ENCODE data around the gene C1orf210.

Gene C1orf210

DNA sequence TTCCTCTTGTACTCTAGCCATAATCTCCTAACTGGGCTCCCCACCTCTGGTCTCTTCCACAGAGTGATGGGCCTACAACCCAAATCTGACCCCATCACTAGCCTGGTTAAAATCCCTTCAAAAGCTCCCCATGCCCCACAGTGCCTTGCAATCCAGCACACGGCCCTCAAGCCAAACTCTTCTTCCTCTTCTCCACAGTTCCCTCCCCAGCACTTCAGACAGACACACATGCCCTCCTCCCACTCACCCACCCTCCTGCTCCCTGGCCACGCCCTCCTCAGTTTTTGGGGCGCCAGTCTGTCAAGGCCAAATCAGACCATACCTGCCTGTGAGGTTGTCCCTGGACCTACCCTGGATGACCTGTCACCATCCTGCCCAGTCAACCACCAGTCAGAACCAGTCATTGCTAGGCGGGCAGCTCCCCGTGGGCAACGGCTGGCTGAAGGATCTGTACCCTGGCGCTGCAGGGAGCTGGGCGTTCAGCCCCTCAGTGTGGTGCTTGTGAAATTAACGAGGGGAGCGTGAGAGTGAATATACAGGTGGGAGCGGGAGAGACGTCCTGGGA is 753 bp downstream of the C1orf210 start:
- H3K36me3 ChIP-seq (ENCODE audit: control insufficient read depth in 2 of 2, insufficient read depth in 2 of 2, low read length in 2 of 2): peaks cover 6 to 9% of the 10 kb centered on the region in 2 donors
- H3K9me3 ChIP-seq (ENCODE audit: control insufficient read depth in 2 of 2, low read length in 2 of 2): no peaks in the 10 kb centered on the region
- no peaks in the 10 kb centered on the region for H3K27me3 ChIP-seq (ENCODE audit: control insufficient read depth in 2 of 2, insufficient read depth in 2 of 2, low read length in 2 of 2)
- peaks cover 11 to 26% of the 10 kb centered on the region in 2 donors for H3K4me1 ChIP-seq (ENCODE audit: control insufficient read depth in 2 of 2, insufficient read depth in 2 of 2, low read length in 2 of 2)
- peak overlapping the region; percentile 83 to 92 for H3K4me3 ChIP-seq (ENCODE audit: low read length in 2 of 2)
- H3K9ac ChIP-seq (ENCODE audit: low read depth in 1 of 2, low read length in 2 of 2): peak overlapping the region; percentile 92 to 98
- peak overlapping the region; percentile 92 to 98 for H3K27ac ChIP-seq (ENCODE audit: low read depth in 2 of 2, low read length in 2 of 2)

DNA sequence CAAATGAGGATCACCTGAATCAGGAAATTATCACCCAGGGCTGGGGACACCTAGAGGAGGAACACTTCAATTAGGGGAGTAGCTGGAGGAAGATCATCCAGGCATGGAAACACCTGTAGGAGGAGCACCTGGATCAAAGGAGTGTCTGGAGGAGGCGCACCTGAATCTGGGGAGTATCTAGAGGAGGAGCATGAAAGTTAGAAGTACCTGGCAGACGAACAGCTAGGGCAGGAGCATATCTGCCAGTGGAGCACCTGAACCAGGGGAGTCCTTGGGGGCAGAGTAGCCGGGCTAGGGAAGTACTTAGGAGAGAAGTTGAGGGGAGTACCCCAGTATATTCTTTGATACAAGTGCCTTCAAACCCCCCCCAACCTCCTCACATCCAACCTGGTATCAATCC is 1.3 kb downstream of the C1orf210 start:
- H3K9ac ChIP-seq (ENCODE audit: low read depth in 1 of 2, low read length in 2 of 2): peak overlapping the region; percentile 92 to 98
- no peaks in the 10 kb centered on the region for H3K9me3 ChIP-seq (ENCODE audit: control insufficient read depth in 2 of 2, low read length in 2 of 2)
- peaks cover 10 to 12% of the 10 kb centered on the region in 2 donors for H3K36me3 ChIP-seq (ENCODE audit: control insufficient read depth in 2 of 2, insufficient read depth in 2 of 2, low read length in 2 of 2)
- peaks cover 11 to 23% of the 10 kb centered on the region in 2 donors for H3K4me1 ChIP-seq (ENCODE audit: control insufficient read depth in 2 of 2, insufficient read depth in 2 of 2, low read length in 2 of 2)
- H3K27me3 ChIP-seq (ENCODE audit: control insufficient read depth in 2 of 2, insufficient read depth in 2 of 2, low read length in 2 of 2): no peaks in the 10 kb centered on the region
- peak overlapping the region; percentile 92 to 98 for H3K27ac ChIP-seq (ENCODE audit: low read depth in 2 of 2, low read length in 2 of 2)
- peak overlapping the region; percentile 83 to 92 for H3K4me3 ChIP-seq (ENCODE audit: low read length in 2 of 2)

DNA sequence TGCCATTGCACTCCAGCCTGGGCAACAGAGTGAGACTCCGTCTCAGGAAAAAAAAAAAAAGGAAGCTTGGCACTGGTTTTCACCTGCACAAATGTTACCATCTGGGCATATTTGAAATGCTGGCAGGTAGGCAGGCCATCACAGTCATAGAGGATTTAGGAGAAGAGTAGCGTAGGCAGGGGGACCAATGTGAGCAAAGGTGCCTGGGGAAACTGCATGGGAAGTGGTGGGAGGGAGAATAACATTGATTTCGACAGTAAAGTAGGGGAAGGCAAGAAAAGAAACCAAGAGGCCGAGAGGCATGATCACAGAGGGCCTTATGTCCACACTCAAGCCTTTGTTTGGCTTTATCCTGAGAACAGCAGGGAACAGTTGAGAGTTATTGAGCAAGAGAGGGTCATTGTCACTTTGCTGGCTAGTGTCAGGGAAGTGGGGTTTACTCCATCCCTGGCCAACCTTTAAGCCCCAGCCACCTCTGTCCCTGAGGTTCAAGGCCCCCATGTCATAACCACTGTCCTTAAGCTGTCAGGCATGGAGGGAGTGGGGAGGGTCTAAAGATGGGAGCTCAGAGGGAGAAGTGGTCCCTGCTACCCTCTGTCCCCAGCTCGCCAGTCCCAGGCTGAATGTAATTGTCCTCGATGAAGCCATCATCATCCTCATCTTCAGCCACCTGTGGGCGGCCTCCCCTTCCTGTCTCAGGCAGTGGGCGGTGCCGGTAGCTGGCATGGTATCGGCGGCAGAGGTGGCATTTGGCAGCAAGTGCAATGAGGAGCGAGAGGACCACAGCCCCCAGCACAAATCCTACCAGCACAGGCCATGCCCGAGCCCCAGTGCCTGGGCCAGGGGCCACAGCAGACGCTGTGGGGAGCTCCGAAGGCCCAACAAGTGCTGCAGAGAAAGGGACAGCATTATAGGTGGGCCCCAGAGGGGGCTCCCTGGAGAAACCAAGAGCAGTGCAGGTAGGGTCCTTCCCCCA is 2.9 kb downstream of the C1orf210 start:
- Histone ChIP-seq H3K4me3 (ENCODE audit: low read length in 2 of 2) (no peak overlapping the region), H3K27ac (ENCODE audit: low read depth in 2 of 2, low read length in 2 of 2) (no peak overlapping the region)

DNA sequence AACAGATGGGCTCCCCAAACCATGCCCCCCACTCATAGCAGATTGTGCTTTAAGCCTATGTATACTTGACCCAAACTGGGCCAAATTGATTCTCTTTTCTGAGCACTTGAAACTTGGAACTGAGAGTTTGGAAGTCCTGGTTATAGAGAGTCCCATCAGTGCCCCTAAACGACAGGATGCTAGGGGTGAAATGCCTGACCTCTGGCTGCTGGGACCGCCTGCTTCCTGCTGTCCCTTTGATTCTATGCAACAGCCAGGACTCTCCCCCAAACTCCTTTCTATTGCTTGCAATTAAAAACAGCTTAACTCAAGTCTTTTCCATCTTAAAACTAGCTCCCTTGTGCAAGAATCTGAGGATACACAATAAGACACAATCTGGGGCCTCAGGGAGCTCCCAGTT is 4.7 kb downstream of the C1orf210 start:
- Histone ChIP-seq H3K9me3 (ENCODE audit: control insufficient read depth in 2 of 2, low read length in 2 of 2) (no peaks in the 10 kb centered on the region), H3K4me3 (ENCODE audit: low read length in 2 of 2) (no peak overlapping the region), H3K4me1 (ENCODE audit: control insufficient read depth in 2 of 2, insufficient read depth in 2 of 2, low read length in 2 of 2) (peaks cover 5 to 21% of the 10 kb centered on the region in 2 donors), H3K27ac (ENCODE audit: low read depth in 2 of 2, low read length in 2 of 2) (no peak overlapping the region), H3K36me3 (ENCODE audit: control insufficient read depth in 2 of 2, insufficient read depth in 2 of 2, low read length in 2 of 2) (peaks cover 10 to 12% of the 10 kb centered on the region in 2 donors), H3K27me3 (ENCODE audit: control insufficient read depth in 2 of 2, insufficient read depth in 2 of 2, low read length in 2 of 2) (no peaks in the 10 kb centered on the region), H3K9ac (ENCODE audit: low read depth in 1 of 2, low read length in 2 of 2) (no peak overlapping the region)

More for the DNA sequence above, 2.9 kb downstream of the C1orf210 start:
- H3K27me3 ChIP-seq (ENCODE audit: control insufficient read depth in 2 of 2, insufficient read depth in 2 of 2, low read length in 2 of 2): no peaks in the 10 kb centered on the region
- peaks cover 10 to 12% of the 10 kb centered on the region in 2 donors for H3K36me3 ChIP-seq (ENCODE audit: control insufficient read depth in 2 of 2, insufficient read depth in 2 of 2, low read length in 2 of 2)
- H3K9ac ChIP-seq (ENCODE audit: low read depth in 1 of 2, low read length in 2 of 2): no peak overlapping the region
- H3K4me1 ChIP-seq (ENCODE audit: control insufficient read depth in 2 of 2, insufficient read depth in 2 of 2, low read length in 2 of 2): peaks cover 11 to 23% of the 10 kb centered on the region in 2 donors
- H3K9me3 ChIP-seq (ENCODE audit: control insufficient read depth in 2 of 2, low read length in 2 of 2): no peaks in the 10 kb centered on the region

DNA sequence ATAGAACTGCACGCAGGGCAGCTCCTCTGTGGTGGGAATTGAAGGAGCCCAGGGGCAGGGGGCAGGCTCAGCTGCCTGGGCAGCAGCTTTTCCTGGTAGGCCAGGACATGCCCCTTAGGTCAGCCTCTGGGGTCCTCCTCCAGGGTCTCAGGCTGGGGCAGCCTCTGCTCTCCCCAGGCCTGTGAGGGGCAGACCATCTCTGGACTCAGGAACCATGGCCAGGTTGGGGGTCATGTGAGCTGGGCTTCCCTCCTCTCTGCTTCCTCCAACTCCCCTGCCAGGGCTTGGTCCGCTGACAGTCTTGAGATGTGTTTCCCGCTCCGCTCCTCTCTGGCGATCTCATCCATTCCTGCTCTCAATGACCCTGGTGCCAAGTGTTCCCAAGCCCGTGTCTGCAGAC is 5.7 kb downstream of the C1orf210 start:
- H3K36me3 ChIP-seq (ENCODE audit: control insufficient read depth in 2 of 2, insufficient read depth in 2 of 2, low read length in 2 of 2): peaks cover 10 to 12% of the 10 kb centered on the region in 2 donors
- H3K27me3 ChIP-seq (ENCODE audit: control insufficient read depth in 2 of 2, insufficient read depth in 2 of 2, low read length in 2 of 2): no peaks in the 10 kb centered on the region
- no peak overlapping the region for H3K9ac ChIP-seq (ENCODE audit: low read depth in 1 of 2, low read length in 2 of 2)
- H3K4me3 ChIP-seq (ENCODE audit: low read length in 2 of 2): no peak overlapping the region
- H3K27ac ChIP-seq (ENCODE audit: low read depth in 2 of 2, low read length in 2 of 2): no peak overlapping the region
- no peaks in the 10 kb centered on the region for H3K9me3 ChIP-seq (ENCODE audit: control insufficient read depth in 2 of 2, low read length in 2 of 2)
- H3K4me1 ChIP-seq (ENCODE audit: control insufficient read depth in 2 of 2, insufficient read depth in 2 of 2, low read length in 2 of 2): peaks cover 5 to 25% of the 10 kb centered on the region in 2 donors

DNA sequence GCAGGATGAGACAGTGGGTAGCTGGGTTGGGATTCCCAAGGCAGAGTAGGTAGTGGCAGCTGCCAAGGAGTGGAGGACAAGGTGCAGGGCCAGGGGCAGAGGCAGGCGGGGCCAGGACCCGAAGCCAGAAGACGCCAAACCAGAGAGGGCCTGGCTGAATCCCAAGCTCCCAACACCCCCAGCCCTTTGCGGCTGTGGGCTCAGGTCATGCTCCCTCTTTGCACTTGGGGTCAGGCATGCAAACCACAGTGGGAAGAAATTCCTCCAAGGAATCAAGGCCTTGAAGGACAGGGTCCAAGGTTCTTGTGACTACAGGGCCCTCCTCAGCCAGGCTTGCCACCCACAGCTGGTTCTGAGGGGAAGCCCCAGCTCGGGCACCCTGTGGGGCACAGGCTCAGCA is 6.2 kb downstream of the C1orf210 start:
- Histone ChIP-seq H3K27ac (ENCODE audit: low read depth in 2 of 2, low read length in 2 of 2) (no peak overlapping the region), H3K4me1 (ENCODE audit: control insufficient read depth in 2 of 2, insufficient read depth in 2 of 2, low read length in 2 of 2) (peaks cover 9 to 25% of the 10 kb centered on the region in 2 donors)

DNA sequence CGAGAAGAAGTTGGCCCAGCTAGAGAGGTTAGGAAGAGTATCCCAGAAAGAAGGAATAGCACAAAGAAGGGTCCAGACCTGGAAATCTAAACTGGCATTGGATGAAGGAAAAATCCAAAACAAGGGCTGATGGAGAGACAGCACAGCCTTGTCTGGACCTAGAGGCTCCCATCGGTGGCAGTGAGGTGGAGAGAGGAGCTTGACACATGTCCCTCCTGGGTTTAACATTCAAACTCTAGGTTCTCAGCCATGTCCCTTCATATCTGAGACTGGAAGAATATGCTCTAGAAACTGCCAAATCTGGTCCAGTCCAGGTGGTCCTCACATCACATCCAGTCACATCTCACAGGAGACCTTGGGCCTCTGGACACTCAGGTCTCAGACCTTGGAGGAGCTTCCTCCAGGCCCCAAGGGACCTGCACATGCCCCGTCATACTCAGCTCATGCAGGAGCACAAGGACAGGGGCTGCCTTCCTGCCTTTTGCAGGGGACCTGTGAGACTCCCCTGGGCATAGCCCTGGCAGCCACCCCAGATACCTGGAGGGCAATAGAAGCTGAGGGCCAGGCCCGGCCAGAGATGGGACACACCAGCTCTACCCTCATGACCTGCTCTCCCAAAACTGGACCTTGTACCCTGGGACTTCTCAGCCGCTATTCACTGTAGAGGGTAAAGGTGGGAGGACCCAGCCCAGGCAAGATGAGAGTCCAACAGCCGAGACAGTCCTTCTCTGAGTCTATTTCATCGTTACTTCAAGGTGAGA is 8.1 kb downstream of the C1orf210 start:
- H3K27me3 ChIP-seq (ENCODE audit: control insufficient read depth in 2 of 2, insufficient read depth in 2 of 2, low read length in 2 of 2): no peaks in the 10 kb centered on the region
- H3K4me1 ChIP-seq (ENCODE audit: control insufficient read depth in 2 of 2, insufficient read depth in 2 of 2, low read length in 2 of 2): peaks cover 6 to 21% of the 10 kb centered on the region in 2 donors
- peaks cover 8 to 10% of the 10 kb centered on the region in 2 donors for H3K36me3 ChIP-seq (ENCODE audit: control insufficient read depth in 2 of 2, insufficient read depth in 2 of 2, low read length in 2 of 2)
- H3K4me3 ChIP-seq (ENCODE audit: low read length in 2 of 2): no peak overlapping the region
- H3K9ac ChIP-seq (ENCODE audit: low read depth in 1 of 2, low read length in 2 of 2): no peak overlapping the region
- no peak overlapping the region for H3K27ac ChIP-seq (ENCODE audit: low read depth in 2 of 2, low read length in 2 of 2)
- no peaks in the 10 kb centered on the region for H3K9me3 ChIP-seq (ENCODE audit: control insufficient read depth in 2 of 2, low read length in 2 of 2)

More for the DNA sequence above, 6.2 kb downstream of the C1orf210 start:
- peaks cover 10 to 12% of the 10 kb centered on the region in 2 donors for H3K36me3 ChIP-seq (ENCODE audit: control insufficient read depth in 2 of 2, insufficient read depth in 2 of 2, low read length in 2 of 2)
- no peaks in the 10 kb centered on the region for H3K9me3 ChIP-seq (ENCODE audit: control insufficient read depth in 2 of 2, low read length in 2 of 2)
- no peaks in the 10 kb centered on the region for H3K27me3 ChIP-seq (ENCODE audit: control insufficient read depth in 2 of 2, insufficient read depth in 2 of 2, low read length in 2 of 2)
- no peak overlapping the region for H3K9ac ChIP-seq (ENCODE audit: low read depth in 1 of 2, low read length in 2 of 2)
- no peak overlapping the region for H3K4me3 ChIP-seq (ENCODE audit: low read length in 2 of 2)

DNA sequence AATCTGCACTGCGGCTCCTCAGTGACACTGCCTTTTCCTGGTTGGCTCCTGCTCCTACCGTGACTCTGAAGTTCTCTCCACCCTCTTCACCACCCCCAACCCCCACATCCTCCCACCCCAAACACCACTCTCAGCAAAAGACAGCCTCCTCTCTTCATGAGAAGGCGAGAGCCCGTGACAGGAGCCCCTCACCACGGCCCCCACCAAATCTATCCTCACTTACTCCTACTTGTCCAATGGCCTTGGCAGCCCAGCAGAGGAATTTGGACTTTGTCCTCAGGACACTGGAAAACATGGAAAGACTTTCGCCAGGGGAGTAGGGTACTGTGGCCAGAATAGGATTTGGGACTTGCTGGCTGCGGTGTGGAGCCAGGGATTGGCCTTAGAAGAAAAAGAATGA is 8.7 kb downstream of the C1orf210 start:
- H3K27ac ChIP-seq (ENCODE audit: low read depth in 2 of 2, low read length in 2 of 2): no peak overlapping the region
- no peak overlapping the region for H3K9ac ChIP-seq (ENCODE audit: low read depth in 1 of 2, low read length in 2 of 2)
- H3K27me3 ChIP-seq (ENCODE audit: control insufficient read depth in 2 of 2, insufficient read depth in 2 of 2, low read length in 2 of 2): no peaks in the 10 kb centered on the region
- no peaks in the 10 kb centered on the region for H3K9me3 ChIP-seq (ENCODE audit: control insufficient read depth in 2 of 2, low read length in 2 of 2)
- H3K4me3 ChIP-seq (ENCODE audit: low read length in 2 of 2): no peak overlapping the region
- peaks cover 6 to 21% of the 10 kb centered on the region in 2 donors for H3K4me1 ChIP-seq (ENCODE audit: control insufficient read depth in 2 of 2, insufficient read depth in 2 of 2, low read length in 2 of 2)
- H3K36me3 ChIP-seq (ENCODE audit: control insufficient read depth in 2 of 2, insufficient read depth in 2 of 2, low read length in 2 of 2): peaks cover 6 to 10% of the 10 kb centered on the region in 2 donors

DNA sequence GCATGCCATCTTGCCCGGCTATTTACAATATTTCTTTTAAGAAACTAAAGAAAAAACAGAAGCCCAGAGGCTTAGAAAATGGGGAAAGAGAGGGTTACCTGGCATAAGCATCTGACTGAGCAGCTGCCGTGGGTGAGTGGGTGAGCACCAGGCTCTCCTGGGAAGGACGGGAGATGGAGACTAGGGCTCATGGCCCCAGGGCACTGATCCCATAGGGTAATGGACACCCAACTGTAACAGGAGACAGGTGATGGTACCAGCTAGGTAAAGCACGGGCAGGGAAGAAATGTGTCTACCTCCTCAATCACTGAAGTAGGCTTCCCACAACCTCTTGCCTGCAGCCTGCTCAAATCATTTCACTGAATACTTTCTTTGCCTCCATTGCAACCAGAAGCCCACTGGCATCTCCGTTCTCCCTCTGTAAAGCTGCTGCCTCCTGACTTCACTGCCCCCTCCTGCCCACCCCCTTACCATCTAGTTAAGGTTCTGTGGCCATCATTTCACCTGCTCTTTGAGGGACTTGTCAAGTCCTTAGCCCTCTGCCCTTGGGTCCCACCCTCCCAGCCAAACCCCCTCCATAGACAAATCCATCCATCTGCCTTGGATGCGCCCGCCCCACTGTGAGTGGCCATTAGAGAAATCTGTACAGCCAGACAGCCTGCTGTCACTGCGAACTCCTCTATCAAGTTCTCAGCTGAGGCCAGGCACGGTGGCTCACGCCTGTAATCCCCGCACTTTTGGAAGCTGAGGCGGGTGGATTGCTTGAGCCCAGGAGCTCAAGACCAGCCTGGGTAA is 9.4 kb downstream of the C1orf210 start:
- no peak overlapping the region for H3K9ac ChIP-seq (ENCODE audit: low read depth in 1 of 2, low read length in 2 of 2)
- no peak overlapping the region for H3K4me3 ChIP-seq (ENCODE audit: low read length in 2 of 2)
- no peaks in the 10 kb centered on the region for H3K27me3 ChIP-seq (ENCODE audit: control insufficient read depth in 2 of 2, insufficient read depth in 2 of 2, low read length in 2 of 2)
- H3K36me3 ChIP-seq (ENCODE audit: control insufficient read depth in 2 of 2, insufficient read depth in 2 of 2, low read length in 2 of 2): peaks cover 6 to 10% of the 10 kb centered on the region in 2 donors
- H3K9me3 ChIP-seq (ENCODE audit: control insufficient read depth in 2 of 2, low read length in 2 of 2): no peaks in the 10 kb centered on the region
- peaks cover 8 to 25% of the 10 kb centered on the region in 2 donors for H3K4me1 ChIP-seq (ENCODE audit: control insufficient read depth in 2 of 2, insufficient read depth in 2 of 2, low read length in 2 of 2)
- H3K27ac ChIP-seq (ENCODE audit: low read depth in 2 of 2, low read length in 2 of 2): no peak overlapping the region
